DOHH2 (cell line): ENCODE data around the gene PARP8.
"Not testable (repeated sequence)": the region's sequence is repeated elsewhere in the genome, so short reads cannot be mapped to it uniquely, and the experiment has no call there.

Experiments used
- H3F3A ChIP-seq: fragments of 200-600 bp; sonication (generic), shearing (Covaris generic); 2 replicates; pipeline ENCODE4 v1.6.0; 2016; ENCODE audit warnings: antibody characterized with exemption, mild to moderate bottlenecking; ENCODE audit not compliant: control insufficient read depth, insufficient read depth
- H3K27ac ChIP-seq: fragments of 200-600 bp; sonication (generic); 2 replicates; pipeline ENCODE4 v1.5.1; 2014; ENCODE audit warnings: low read depth, mild to moderate bottlenecking, low read length, moderate library complexity
- H3K27me3 ChIP-seq: fragments of 200-600 bp; sonication (generic); 2 replicates; pipeline ENCODE4 v1.6.1; 2014; ENCODE audit warnings: mild to moderate bottlenecking, low read length, mixed read lengths; ENCODE audit not compliant: control insufficient read depth
- H3K36me3 ChIP-seq: fragments of 200-600 bp; sonication (generic); 2 replicates; pipeline ENCODE4 v1.6.1; 2014; ENCODE audit warnings: mild to moderate bottlenecking, low read length, moderate library complexity, mixed read lengths; ENCODE audit not compliant: control insufficient read depth
- H3K4me1 ChIP-seq: fragments of 200-600 bp; sonication (generic); 2 replicates; pipeline ENCODE4 v1.6.1; 2014; ENCODE audit warnings: mild to moderate bottlenecking, low read length, mixed read lengths; ENCODE audit not compliant: control insufficient read depth
- H3K4me2 ChIP-seq: fragments of 200-600 bp; sonication (generic); 2 replicates; pipeline ENCODE4 v1.6.0; 2014; ENCODE audit warnings: mild to moderate bottlenecking, low read length, moderate library complexity
- H3K4me3 ChIP-seq: fragments of 200-600 bp; sonication (generic); 2 replicates; pipeline ENCODE4 v1.5.1; 2014; ENCODE audit warnings: mild to moderate bottlenecking, low read length, mixed read lengths
- H3K79me2 ChIP-seq: fragments of 200-600 bp; sonication (generic); 2 replicates; pipeline ENCODE4 v1.6.1; 2014; ENCODE audit warnings: mild to moderate bottlenecking, low read length, mixed read lengths; ENCODE audit not compliant: control insufficient read depth
- H3K9me2 ChIP-seq: fragments of 200-600 bp; sonication (generic); replicated peaks from 2 replicates; pipeline ENCODE4 v1.6.1; 2014; ENCODE audit warnings: mild to moderate bottlenecking, low read length, mixed read lengths; ENCODE audit not compliant: control insufficient read depth
- H3K9me3 ChIP-seq: fragments of 200-600 bp; sonication (generic); 2 replicates; pipeline ENCODE4 v1.6.1; 2014; ENCODE audit warnings: antibody characterized with exemption, low read length, mixed read lengths; ENCODE audit not compliant: control insufficient read depth, insufficient read depth
- H4K20me1 ChIP-seq: fragments of 200-600 bp; sonication (generic); 2 replicates; pipeline ENCODE4 v1.6.0; 2014; ENCODE audit warnings: low read depth, mild to moderate bottlenecking, antibody characterized with exemption, low read length, moderate library complexity; ENCODE audit not compliant: control insufficient read depth, insufficient read depth
- CTCF ChIP-seq: fragments of 200-600 bp; sonication (generic); IDR thresholded peaks from one replicate; pipeline ENCODE4 v1.5.1; 2014; ENCODE audit warnings: antibody characterized with exemption, mild to moderate bottlenecking, low read depth, low read length; ENCODE audit not compliant: poor library complexity, severe bottlenecking
- EZH2phosphoT487 ChIP-seq: fragments of 200-600 bp; sonication (generic); IDR thresholded peaks from 2 replicates; pipeline ENCODE4 v1.6.1; 2017; ENCODE audit warnings: borderline replicate concordance, mild to moderate bottlenecking, antibody characterized with exemption, low read length, moderate library complexity, mixed read lengths

Gene PARP8

GRCh38 chr5:50691399-50692016 is 25.1 kb downstream of the PARP8 start:
- Histone ChIP-seq H3K36me3 (peaks cover 28% of the 10 kb centered on the region), H3K9me2 (no peaks in the 10 kb centered on the region), H3K4me3 (no peak overlapping the region), H3K27me3 (no peaks in the 10 kb centered on the region), H3K79me2 (peaks cover 88% of the 10 kb centered on the region), H3K27ac (no peak overlapping the region), H3K9me3 (no peaks in the 10 kb centered on the region), H3K4me1 (no peaks in the 10 kb centered on the region), H4K20me1 (no peaks in the 10 kb centered on the region), H3F3A (no peaks in the 10 kb centered on the region), H3K4me2 (no peak overlapping the region)
- TF ChIP-seq EZH2phosphoT487, result no peak
- no peak for TF ChIP-seq CTCF

- peaks cover 23% of the 10 kb centered on the region for H3K36me3 ChIP-seq
- TF ChIP-seq EZH2phosphoT487 (no peak), CTCF (no peak)
- H3K4me1 ChIP-seq, result no peaks in the 10 kb centered on the region
- H3K4me3 ChIP-seq, result no peak overlapping the region
- H3K27me3 ChIP-seq, result no peaks in the 10 kb centered on the region
- peaks cover 92% of the 10 kb centered on the region for H3K79me2 ChIP-seq
- H3K4me2 ChIP-seq, result no peak overlapping the region
- no peaks in the 10 kb centered on the region for H3F3A ChIP-seq
- H4K20me1 ChIP-seq, result no peaks in the 10 kb centered on the region
- H3K9me2 ChIP-seq, result no peaks in the 10 kb centered on the region
- H3K27ac ChIP-seq, result no peak overlapping the region
- H3K9me3 ChIP-seq, result no peaks in the 10 kb centered on the region
These were observed 27.7 kb downstream of the PARP8 start for GRCh38 chr5:50694027-50694590.

- H3K4me1 ChIP-seq, H3K9me2 ChIP-seq, H3K27me3 ChIP-seq, H3K4me2 ChIP-seq, H3K4me3 ChIP-seq, H3K9me3 ChIP-seq, H3F3A ChIP-seq, H3K27ac ChIP-seq, H4K20me1 ChIP-seq: not testable (repeated sequence)
- Histone ChIP-seq H3K79me2 (peaks cover 92% of the 10 kb centered on the region), H3K36me3 (peaks cover 20% of the 10 kb centered on the region)
These were observed 28.2 kb downstream of the PARP8 start for GRCh38 chr5:50694626-50695025.

GRCh38 chr5:50697739-50698138 is 31.3 kb downstream of the PARP8 start:
- H3K79me2 ChIP-seq, result peaks cover 92% of the 10 kb centered on the region
- no peaks in the 10 kb centered on the region for H3F3A ChIP-seq
- H3K36me3 ChIP-seq, result peaks cover 9% of the 10 kb centered on the region
- H4K20me1 ChIP-seq, result no peaks in the 10 kb centered on the region
- no peak overlapping the region for H3K27ac ChIP-seq
- no peaks in the 10 kb centered on the region for H3K27me3 ChIP-seq
- H3K4me2 ChIP-seq, result no peak overlapping the region
- peaks cover 11% of the 10 kb centered on the region for H3K4me1 ChIP-seq
- no peaks in the 10 kb centered on the region for H3K9me3 ChIP-seq
- H3K4me3 ChIP-seq, result no peak overlapping the region
- no peaks in the 10 kb centered on the region for H3K9me2 ChIP-seq
- TF ChIP-seq EZH2phosphoT487 (no peak), CTCF (no peak)
